H4 (cell line): ENCODE results near the gene IPO7. TPM values are rescaled to one million over a fixed set of nuclear protein-coding genes. Genes with fewer than 3 reads are reported as not detected.
A peak's percentile ranks its signal among the peaks of the same experiment; 100 is the strongest.
"Not testable (repeated sequence)": the region's sequence is repeated elsewhere in the genome, so short reads cannot be mapped to it uniquely, and the experiment has no call there.

Experiments used
- DNase-seq: peaks from one replicate; pipeline ENCODE4 v3.0.0-alpha.2; 2015; ENCODE audit warnings: low spot score
- total RNA-seq: library from RNA; depleted of rRNA; stranded (reverse); fragments of >200 nt; shearing (Covaris generic); gene quantifications from 2 replicates; pipeline ENCODE4 v1.2.3, GENCODE V29; 2014; rRNA removed

IPO7 gene
- 72.0 and 88.9 TPM in 2 replicates for total RNA-seq

GRCh38 chr11:9384535-9385326, at the start of gene IPO7:
Gene IPO7 (plus strand): TSS chr11:9384652. CDS start chr11:9384764, 112 bp downstream.
- DNase-seq, result peak; percentile 91

GRCh38 chr11:9341638-9342178, 42.7 kb upstream of the IPO7 start:
- no peak for DNase-seq

- no peak for DNase-seq
Observed at GRCh38 chr11:9344061-9344680, 40.3 kb upstream of the IPO7 start.

- no peak for DNase-seq
Observed at GRCh38 chr11:9347100-9347499, 37.4 kb upstream of the IPO7 start.

GRCh38 chr11:9347779-9348178, 36.7 kb upstream of the IPO7 start:
- DNase-seq, result not testable (repeated sequence)

GRCh38 chr11:9351321-9351881, 33.1 kb upstream of the IPO7 start:
- DNase-seq, result no peak

GRCh38 chr11:9357041-9357440, 27.4 kb upstream of the IPO7 start:
- no peak for DNase-seq

- DNase-seq, result not testable (repeated sequence)
Observed at GRCh38 chr11:9360862-9361622, 23.4 kb upstream of the IPO7 start.

GRCh38 chr11:9362393-9362863, 22.0 kb upstream of the IPO7 start:
- DNase-seq, result no peak

GRCh38 chr11:9363954-9364912, 20.2 kb upstream of the IPO7 start:
- peak; percentile 98 for DNase-seq

- DNase-seq, result no peak
Observed at GRCh38 chr11:9367551-9367950, 16.9 kb upstream of the IPO7 start.

GRCh38 chr11:9377036-9377435, 7.4 kb upstream of the IPO7 start:
- no peak for DNase-seq

GRCh38 chr11:9379041-9379440, 5.4 kb upstream of the IPO7 start:
- DNase-seq, result no peak

GRCh38 chr11:9380773-9381172, 3.7 kb upstream of the IPO7 start:
- no peak for DNase-seq

- DNase-seq, result no peak
Observed at GRCh38 chr11:9385327-9385899, 961 bp downstream of the IPO7 start.

GRCh38 chr11:9386086-9386485, 1.6 kb downstream of the IPO7 start:
- no peak for DNase-seq

- no peak for DNase-seq
Observed at GRCh38 chr11:9386901-9387300, 2.4 kb downstream of the IPO7 start.

GRCh38 chr11:9396310-9396709, 11.9 kb downstream of the IPO7 start:
- no peak for DNase-seq

GRCh38 chr11:9396752-9397151, 12.3 kb downstream of the IPO7 start:
- no peak for DNase-seq
